Kidney epithelial cell (primary cell): ENCODE measurements around the gene DDAH1. TPM values are rescaled to one million over a fixed set of nuclear protein-coding genes. Genes with fewer than 3 reads are reported as not detected.

Experiments
- DNase-seq: peaks from one replicate; pipeline ENCODE4 v3.0.0-alpha.2; 2010; ENCODE audit warnings: low read depth
- H3K27me3 ChIP-seq: 2 replicates; pipeline ENCODE4 v1.6.0; 2011; ENCODE audit warnings: low read length; ENCODE audit not compliant: control insufficient read depth, insufficient read depth
- H3K36me3 ChIP-seq: 2 replicates; pipeline ENCODE4 v1.5.1; 2011; ENCODE audit warnings: low read length; ENCODE audit not compliant: control insufficient read depth, insufficient read depth
- H3K4me3 ChIP-seq: 2 replicates; pipeline ENCODE4 v1.5.1; 2011; ENCODE audit warnings: low read depth, mild to moderate bottlenecking, control low read depth, low read length
- CTCF ChIP-seq: IDR thresholded peaks from 2 replicates; pipeline ENCODE4 v1.5.1; 2011; ENCODE audit warnings: mild to moderate bottlenecking, moderate library complexity, low read length, control low read depth, inconsistent platforms; ENCODE audit not compliant: insufficient read depth, poor library complexity, severe bottlenecking
- total RNA-seq: library from RNA; depleted of rRNA; stranded (reverse); fragments of >200 nt; gene quantifications from 2 replicates; pipeline ENCODE4 v1.2.3, GENCODE V29; 2015

DDAH1 gene
- total RNA-seq, 1 donor from 2014 or later = 33.4 TPM

DNA sequence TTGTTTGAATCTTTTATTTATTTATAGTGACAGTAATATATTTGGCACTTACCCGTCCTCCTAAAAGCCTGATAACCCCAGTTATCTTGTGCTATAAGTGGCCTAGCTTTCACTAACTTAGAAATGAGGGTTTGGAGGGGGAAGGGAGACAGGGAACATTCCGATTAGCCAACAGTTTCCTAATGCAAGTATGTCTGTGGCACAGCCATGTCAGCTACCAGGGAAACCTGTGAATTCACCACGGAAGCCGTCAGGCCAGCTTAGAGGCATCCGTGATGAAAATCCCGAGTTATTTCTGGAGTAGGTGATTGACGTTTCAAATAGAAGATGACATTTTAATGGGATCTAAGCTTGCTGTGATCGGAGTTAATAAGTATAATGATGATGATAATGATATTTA lies 149.2 kb downstream of the DDAH1 start:
- Histone ChIP-seq H3K4me3 (no peak overlapping the region), H3K27me3 (no peaks in the 10 kb centered on the region), H3K36me3 (no peaks in the 10 kb centered on the region)
- DNase-seq = no peak
- no peak for TF ChIP-seq CTCF

GRCh38 chr1:85314726-85315125 lies 150.2 kb downstream of the DDAH1 start:
- no peak for TF ChIP-seq CTCF
- no peaks in the 10 kb centered on the region for H3K27me3 ChIP-seq
- no peak for DNase-seq
- H3K36me3 ChIP-seq = no peaks in the 10 kb centered on the region
- H3K4me3 ChIP-seq = no peak overlapping the region

- Histone ChIP-seq H3K27me3 (no peaks in the 10 kb centered on the region), H3K4me3 (no peak overlapping the region), H3K36me3 (no peaks in the 10 kb centered on the region)
- no peak for TF ChIP-seq CTCF
- no peak for DNase-seq
These were observed 150.9 kb downstream of the DDAH1 start for GRCh38 chr1:85313888-85314696.

DNA sequence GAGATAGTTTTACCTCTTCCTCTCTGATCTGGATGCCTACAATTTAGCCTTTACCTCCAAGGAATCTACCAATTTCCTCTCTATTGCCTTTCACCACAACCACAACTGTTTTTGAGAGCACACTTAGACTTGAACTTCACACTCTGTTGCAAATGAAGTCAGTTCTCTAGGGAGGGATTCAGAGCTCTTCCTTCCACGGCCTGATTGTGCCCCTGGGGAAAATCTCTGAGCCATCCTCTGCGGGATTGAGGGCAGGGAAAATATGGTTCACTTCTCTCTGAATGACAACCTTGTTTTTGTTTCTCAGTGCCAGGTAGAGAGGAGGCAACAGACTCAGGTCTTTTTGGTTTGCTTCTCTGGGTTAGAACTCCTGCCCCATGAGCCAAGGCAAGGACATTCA lies 153.1 kb downstream of the DDAH1 start:
- no peaks in the 10 kb centered on the region for H3K27me3 ChIP-seq
- no peaks in the 10 kb centered on the region for H3K36me3 ChIP-seq
- DNase-seq = no peak
- no peak for TF ChIP-seq CTCF
- H3K4me3 ChIP-seq = no peak overlapping the region

DNA sequence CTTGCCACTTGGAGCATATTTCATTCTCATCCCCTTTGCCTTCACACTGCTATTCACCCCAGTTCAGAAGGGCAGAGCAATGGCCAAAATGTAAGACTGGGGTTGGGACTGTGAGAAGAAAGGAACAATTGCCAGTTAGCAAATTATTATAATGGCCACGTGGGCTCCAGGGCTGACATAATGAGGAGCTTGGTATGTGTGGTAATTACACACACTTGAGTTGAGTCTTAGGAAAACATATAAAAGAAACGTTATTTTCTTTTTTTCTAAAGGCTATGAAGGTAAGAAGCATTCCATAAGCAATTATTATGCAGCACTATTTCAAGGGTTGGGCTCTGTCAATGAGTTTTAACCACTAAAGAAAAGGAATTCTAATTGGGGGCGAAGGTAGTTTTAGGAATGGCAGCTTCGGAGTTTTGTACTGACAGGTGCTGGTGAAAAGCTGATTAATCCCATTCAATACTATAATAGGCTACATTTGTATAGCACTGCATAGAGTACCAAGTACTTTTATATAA lies 156.1 kb downstream of the DDAH1 start:
- Histone ChIP-seq H3K27me3 (no peaks in the 10 kb centered on the region), H3K4me3 (no peak overlapping the region), H3K36me3 (no peaks in the 10 kb centered on the region)
- DNase-seq = no peak
- no peak for TF ChIP-seq CTCF
